PC-9 (cell line): ENCODE measurements around the gene SH3RF3.

Experiments
- CTCF ChIP-seq: fragments of 200-600 bp; sonication (generic); conservative IDR thresholded peaks from 2 replicates; pipeline ENCODE4 v1.6.1; 2017; ENCODE audit warnings: mixed run types, antibody characterized with exemption, mild to moderate bottlenecking, moderate library complexity
- EZH2 ChIP-seq: fragments of 200-600 bp; sonication (generic); IDR thresholded peaks from 2 replicates; pipeline ENCODE4 v1.8.0; 2017; ENCODE audit warnings: antibody characterized with exemption, low read depth

- TF ChIP-seq CTCF (no peak), EZH2 (no peak)
These were observed 102.4 kb downstream of the SH3RF3 start for GRCh38 chr2:109231428-109231827.
